ENCODE measurements around the gene IGF2. TPM values are rescaled to one million over a fixed set of nuclear protein-coding genes. Genes with fewer than 3 reads are reported as not detected.
"Not testable (repeated sequence)": the region's sequence is repeated elsewhere in the genome, so short reads cannot be mapped to it uniquely, and the experiment has no call there.

The IGF2 gene
- total RNA-seq, 2 experiments from 2014 or later: 0.70 to 0.76 TPM

- CTCF ChIA-PET: no interaction called here
- Mint-ChIP-seq H3K27ac (no peak overlapping the region), H3K4me1 (no peaks in the 10 kb centered on the region), H3K27me3 (peaks cover 15% of the 10 kb centered on the region), H3K4me3 (no peak overlapping the region), H3K36me3 (ENCODE audit: low read depth) (no peaks in the 10 kb centered on the region), H3K9me3 (peaks cover 5% of the 10 kb centered on the region)
- POLR2A ChIA-PET: no interaction called here
- no peak for DNase-seq
Observed at GRCh38 chr11:2128130-2128510, 11.1 kb downstream of the IGF2 start.

DNA sequence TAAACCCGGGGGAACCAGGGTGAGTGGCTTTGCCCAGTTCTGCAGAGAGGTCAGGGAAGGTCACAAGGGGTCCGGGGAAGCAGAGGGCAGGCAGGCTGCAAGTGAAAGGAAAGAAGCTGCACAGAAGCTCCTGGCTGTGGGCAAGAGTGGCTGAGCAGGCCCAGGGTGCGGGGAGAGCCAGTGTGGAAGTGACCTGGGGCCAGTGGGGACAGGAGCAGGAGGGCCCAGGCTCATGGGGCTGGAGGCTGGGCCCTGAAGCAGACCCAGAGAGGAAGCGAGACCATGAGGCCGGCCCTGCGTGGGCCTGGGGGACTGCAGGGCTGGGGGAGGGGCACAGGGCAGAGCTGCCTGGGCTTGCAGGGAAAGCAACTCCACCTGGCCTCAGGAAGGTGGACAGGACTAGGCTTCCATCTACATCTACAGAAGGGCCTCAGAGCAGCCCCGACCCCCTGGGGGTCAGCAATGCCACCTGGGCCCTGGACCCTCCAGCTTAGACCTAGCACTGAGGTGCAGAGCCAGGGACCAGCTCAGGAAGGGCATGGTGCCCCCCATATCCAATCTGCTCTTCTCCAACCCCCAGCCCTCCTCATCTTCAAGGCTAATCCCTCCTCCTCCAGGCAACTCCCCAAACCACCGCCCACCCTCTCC is 11.6 kb downstream of the IGF2 start:
- H3K27me3 Mint-ChIP-seq: peaks cover 14% of the 10 kb centered on the region
- H3K36me3 Mint-ChIP-seq (ENCODE audit: low read depth): no peaks in the 10 kb centered on the region
- CTCF ChIA-PET: no interaction called here
- no peak overlapping the region for H3K27ac Mint-ChIP-seq
- H3K9me3 Mint-ChIP-seq: peaks cover 5% of the 10 kb centered on the region
- POLR2A ChIA-PET: no interaction called here
- H3K4me1 Mint-ChIP-seq: no peaks in the 10 kb centered on the region
- no peak for DNase-seq
- H3K4me3 Mint-ChIP-seq: no peak overlapping the region

DNA sequence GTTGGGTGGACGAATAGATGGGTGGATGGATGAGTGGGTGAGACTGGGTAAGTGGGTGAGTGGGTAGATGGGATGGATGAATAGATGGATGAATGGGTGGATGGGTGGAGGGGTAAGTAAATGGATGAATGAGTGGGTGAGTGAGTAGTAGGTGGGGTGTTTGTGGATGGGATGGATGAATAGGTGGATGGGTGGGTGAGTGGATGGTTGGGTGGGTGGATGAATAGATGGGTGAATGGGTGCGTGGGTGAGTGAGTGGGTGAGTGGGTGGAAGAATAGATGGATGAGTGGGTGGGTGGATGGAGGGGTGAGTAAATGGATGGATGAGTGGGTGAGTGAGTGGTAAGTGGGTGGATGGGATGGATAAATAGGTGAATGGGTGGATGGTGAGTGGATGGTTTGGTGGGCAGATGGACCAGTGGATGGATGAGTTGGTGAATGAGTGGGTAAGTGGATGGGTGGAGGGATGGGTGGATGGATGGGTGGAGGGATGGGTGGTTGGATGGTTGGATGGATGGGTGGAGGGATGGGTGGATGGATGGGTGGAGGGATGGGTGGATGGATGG is 12.6 kb downstream of the IGF2 start:
- POLR2A ChIA-PET: no interaction called here
- H3K9me3 Mint-ChIP-seq: peaks cover 5% of the 10 kb centered on the region
- no peaks in the 10 kb centered on the region for H3K4me1 Mint-ChIP-seq
- H3K27me3 Mint-ChIP-seq: peaks cover 8% of the 10 kb centered on the region
- no peak for DNase-seq
- H3K27ac Mint-ChIP-seq: no peak overlapping the region
- H3K36me3 Mint-ChIP-seq (ENCODE audit: low read depth): no peaks in the 10 kb centered on the region
- H3K4me3 Mint-ChIP-seq: no peak overlapping the region
- CTCF ChIA-PET: no interaction called here

- POLR2A ChIA-PET; H3K4me3 Mint-ChIP-seq; H3K9me3 Mint-ChIP-seq; H3K27ac Mint-ChIP-seq; H3K27me3 Mint-ChIP-seq; H3K36me3 Mint-ChIP-seq (ENCODE audit: low read depth); H3K4me1 Mint-ChIP-seq; DNase-seq; CTCF ChIA-PET: not testable (repeated sequence)
Observed at GRCh38 chr11:2124736-2125484, 14.3 kb downstream of the IGF2 start.

- H3K4me3 Mint-ChIP-seq: no peak overlapping the region
- no peaks in the 10 kb centered on the region for H3K36me3 Mint-ChIP-seq (ENCODE audit: low read depth)
- peaks cover 11% of the 10 kb centered on the region for H3K27me3 Mint-ChIP-seq
- DNase-seq: no peak
- H3K27ac Mint-ChIP-seq: no peak overlapping the region
- H3K4me1 Mint-ChIP-seq: no peaks in the 10 kb centered on the region
- no peaks in the 10 kb centered on the region for H3K9me3 Mint-ChIP-seq
- ChIA-PET POLR2A (no interaction called here), CTCF (no interaction called here)
Observed at GRCh38 chr11:2123628-2123960, 15.6 kb downstream of the IGF2 start.

GRCh38 chr11:2122907-2123627 is 16.1 kb downstream of the IGF2 start:
- no peak overlapping the region for H3K27ac Mint-ChIP-seq
- POLR2A ChIA-PET: no interaction called here
- H3K4me3 Mint-ChIP-seq: no peak overlapping the region

GRCh38 chr11:2122222-2122906 is 16.8 kb downstream of the IGF2 start:
- ChIA-PET POLR2A (no interaction called here), CTCF (no interaction called here)
- Mint-ChIP-seq H3K36me3 (ENCODE audit: low read depth) (no peaks in the 10 kb centered on the region), H3K27ac (no peak overlapping the region), H3K27me3 (peaks cover 20% of the 10 kb centered on the region), H3K4me1 (no peaks in the 10 kb centered on the region), H3K4me3 (no peak overlapping the region), H3K9me3 (no peaks in the 10 kb centered on the region)
- DNase-seq: no peak

More at GRCh38 chr11:2122907-2123627, 16.1 kb downstream of the IGF2 start:
- CTCF ChIA-PET: no interaction called here
- no peak for DNase-seq
- Mint-ChIP-seq H3K27me3 (peaks cover 14% of the 10 kb centered on the region), H3K4me1 (no peaks in the 10 kb centered on the region), H3K36me3 (ENCODE audit: low read depth) (no peaks in the 10 kb centered on the region), H3K9me3 (no peaks in the 10 kb centered on the region)

GRCh38 chr11:2121227-2122130 is 17.7 kb downstream of the IGF2 start:
- Mint-ChIP-seq H3K4me3 (no peak overlapping the region), H3K9me3 (no peaks in the 10 kb centered on the region), H3K27me3 (peaks cover 21% of the 10 kb centered on the region), H3K4me1 (no peaks in the 10 kb centered on the region), H3K27ac (no peak overlapping the region), H3K36me3 (ENCODE audit: low read depth) (no peaks in the 10 kb centered on the region)
- ChIA-PET POLR2A (no interaction called here), CTCF (no interaction called here)
- DNase-seq: no peak

DNA sequence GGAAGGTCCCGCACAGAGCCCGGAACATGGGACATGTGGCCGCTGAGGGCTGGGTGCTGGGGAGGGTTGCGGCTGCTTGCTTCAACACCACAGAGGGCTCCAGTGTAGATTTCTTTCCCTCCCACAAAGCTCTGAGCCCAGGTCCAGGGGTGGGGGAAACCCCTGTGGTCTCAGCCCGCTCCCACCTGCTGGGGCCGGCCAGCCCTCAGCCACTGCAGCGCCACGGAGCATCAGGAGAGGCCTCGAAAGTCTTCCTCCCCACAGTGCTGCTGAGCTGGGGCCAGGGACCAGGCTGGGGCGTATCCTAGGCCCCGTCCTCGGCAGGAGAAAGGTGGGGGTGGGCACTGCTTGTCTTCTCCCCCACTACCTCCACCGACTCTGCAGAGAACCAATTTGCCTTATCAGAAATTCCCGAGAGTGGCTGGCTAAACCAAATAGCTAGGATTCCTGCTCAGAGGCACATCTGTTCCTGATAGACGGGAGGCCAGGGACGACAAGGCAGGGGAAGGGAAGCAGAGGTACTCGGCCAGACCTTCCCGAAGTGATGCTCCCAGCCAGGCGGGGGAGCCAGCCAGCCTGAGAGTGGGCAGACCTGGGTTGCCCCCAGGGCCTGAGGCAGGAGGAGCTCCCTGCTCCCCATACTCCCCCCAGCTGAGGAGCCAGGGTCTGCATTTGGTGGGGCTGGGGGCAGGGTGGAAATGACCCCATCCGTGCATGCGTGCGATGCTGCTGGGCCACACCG is 18.7 kb downstream of the IGF2 start:
- Mint-ChIP-seq H3K9me3 (no peaks in the 10 kb centered on the region), H3K27ac (no peak overlapping the region), H3K4me3 (no peak overlapping the region), H3K4me1 (no peaks in the 10 kb centered on the region), H3K27me3 (peaks cover 24% of the 10 kb centered on the region), H3K36me3 (ENCODE audit: low read depth) (no peaks in the 10 kb centered on the region)
- no peak for DNase-seq
- POLR2A ChIA-PET: no interaction called here
- CTCF ChIA-PET: no interaction called here

GRCh38 chr11:2118677-2119076 is 20.5 kb downstream of the IGF2 start:
- no peak for DNase-seq
- Mint-ChIP-seq H3K4me3 (no peak overlapping the region), H3K9me3 (no peaks in the 10 kb centered on the region), H3K4me1 (no peaks in the 10 kb centered on the region), H3K36me3 (ENCODE audit: low read depth) (no peaks in the 10 kb centered on the region), H3K27ac (no peak overlapping the region), H3K27me3 (peaks cover 21% of the 10 kb centered on the region)
- POLR2A ChIA-PET: no interaction called here
- CTCF ChIA-PET: no interaction called here

DNA sequence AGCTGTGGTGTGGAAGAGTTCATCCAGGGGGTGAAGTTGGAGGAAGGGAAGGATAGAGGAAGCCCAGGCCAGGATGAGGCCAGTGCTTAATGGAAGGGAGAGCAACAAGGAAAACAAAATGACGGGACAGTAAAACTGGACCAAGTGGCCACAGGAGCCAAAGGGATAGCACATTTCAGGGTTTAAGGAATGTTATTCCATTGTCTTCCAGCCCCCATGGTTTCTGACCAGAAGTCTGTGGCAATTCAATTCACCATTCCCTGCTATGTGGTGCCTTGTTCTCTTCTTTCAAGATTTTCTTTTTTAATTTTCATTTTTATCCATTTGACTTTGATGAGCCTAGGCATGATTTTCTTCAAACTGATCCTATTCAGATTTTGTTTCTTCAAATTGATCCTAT is 22.5 kb downstream of the IGF2 start:
- no peaks in the 10 kb centered on the region for H3K9me3 Mint-ChIP-seq
- H3K36me3 Mint-ChIP-seq (ENCODE audit: low read depth): no peaks in the 10 kb centered on the region
- CTCF ChIA-PET: no interaction called here
- peaks cover 21% of the 10 kb centered on the region for H3K27me3 Mint-ChIP-seq
- no peak for DNase-seq
- H3K4me3 Mint-ChIP-seq: no peak overlapping the region
- H3K27ac Mint-ChIP-seq: no peak overlapping the region
- H3K4me1 Mint-ChIP-seq: no peaks in the 10 kb centered on the region
- POLR2A ChIA-PET: no interaction called here

DNA sequence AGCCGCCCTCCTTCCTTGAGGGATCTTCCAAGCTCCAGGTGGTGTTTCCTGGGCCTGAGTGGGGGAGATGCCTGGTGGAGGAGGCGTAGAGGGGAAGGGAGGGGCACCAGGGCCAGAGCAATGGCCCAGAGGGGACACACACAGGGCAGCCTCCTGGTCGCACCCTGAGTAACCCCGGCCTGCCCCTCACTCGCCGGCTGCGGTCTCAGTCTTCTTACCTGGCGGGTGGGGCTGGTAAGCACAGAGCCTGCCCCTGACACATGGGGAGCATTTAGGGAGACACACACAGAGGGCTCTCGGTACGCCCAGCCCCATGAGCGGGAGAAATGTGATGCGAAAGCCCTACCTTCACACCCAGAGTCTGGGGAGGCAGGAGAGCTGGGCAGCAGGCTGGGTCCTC is 23.9 kb downstream of the IGF2 start:
- Mint-ChIP-seq H3K4me1 (no peaks in the 10 kb centered on the region), H3K4me3 (no peak overlapping the region), H3K36me3 (ENCODE audit: low read depth) (no peaks in the 10 kb centered on the region), H3K9me3 (no peaks in the 10 kb centered on the region), H3K27me3 (peaks cover 22% of the 10 kb centered on the region), H3K27ac (no peak overlapping the region)
- DNase-seq: no peak
- ChIA-PET CTCF (no interaction called here), POLR2A (no interaction called here)
